ENCODE data around the gene CEP70. TPM values are rescaled to one million over a fixed set of nuclear protein-coding genes. Genes with fewer than 3 reads are reported as not detected.

CEP70 gene
- total RNA-seq, 1 donor from 2014 or later, result 23.5 TPM

DNA sequence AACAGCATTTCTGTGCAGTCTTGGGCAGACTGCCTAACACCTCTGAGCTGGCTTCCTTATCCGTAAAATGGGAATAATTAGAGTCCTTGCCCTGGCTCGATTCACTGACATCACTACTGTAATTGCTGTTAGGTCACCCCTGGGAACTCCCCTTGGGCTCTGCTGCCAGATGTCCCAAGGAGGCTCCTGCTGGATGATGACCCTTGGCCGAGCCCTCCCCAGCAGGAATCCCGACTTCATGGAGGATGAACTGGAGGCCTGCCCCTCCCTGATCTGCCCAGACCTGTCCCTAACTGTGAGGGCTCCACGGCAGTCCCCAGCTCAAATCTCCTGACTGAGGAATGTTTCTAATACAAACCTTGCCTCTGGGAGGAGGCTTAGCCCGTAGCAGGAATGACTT lies 141.6 kb downstream of the CEP70 start:
- Mint-ChIP-seq H3K4me3 (no peak overlapping the region), H3K27ac (ENCODE audit: unreplicated experiment) (no peak overlapping the region), H3K36me3 (ENCODE audit: low read depth) (no peaks in the 10 kb centered on the region), H3K9me3 (no peaks in the 10 kb centered on the region), H3K4me1 (peaks cover 4% of the 10 kb centered on the region), H3K27me3 (ENCODE audit: low read depth) (no peaks in the 10 kb centered on the region)
- DNase-seq (ENCODE audit: low read depth, low spot score), result no peak
- TF ChIP-seq, protein P1, sequence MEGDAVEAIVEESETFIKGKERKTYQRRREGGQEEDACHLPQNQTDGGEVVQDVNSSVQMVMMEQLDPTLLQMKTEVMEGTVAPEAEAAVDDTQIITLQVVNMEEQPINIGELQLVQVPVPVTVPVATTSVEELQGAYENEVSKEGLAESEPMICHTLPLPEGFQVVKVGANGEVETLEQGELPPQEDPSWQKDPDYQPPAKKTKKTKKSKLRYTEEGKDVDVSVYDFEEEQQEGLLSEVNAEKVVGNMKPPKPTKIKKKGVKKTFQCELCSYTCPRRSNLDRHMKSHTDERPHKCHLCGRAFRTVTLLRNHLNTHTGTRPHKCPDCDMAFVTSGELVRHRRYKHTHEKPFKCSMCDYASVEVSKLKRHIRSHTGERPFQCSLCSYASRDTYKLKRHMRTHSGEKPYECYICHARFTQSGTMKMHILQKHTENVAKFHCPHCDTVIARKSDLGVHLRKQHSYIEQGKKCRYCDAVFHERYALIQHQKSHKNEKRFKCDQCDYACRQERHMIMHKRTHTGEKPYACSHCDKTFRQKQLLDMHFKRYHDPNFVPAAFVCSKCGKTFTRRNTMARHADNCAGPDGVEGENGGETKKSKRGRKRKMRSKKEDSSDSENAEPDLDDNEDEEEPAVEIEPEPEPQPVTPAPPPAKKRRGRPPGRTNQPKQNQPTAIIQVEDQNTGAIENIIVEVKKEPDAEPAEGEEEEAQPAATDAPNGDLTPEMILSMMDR (conservative IDR thresholded peaks at IDR 0.05), result no peak

DNA sequence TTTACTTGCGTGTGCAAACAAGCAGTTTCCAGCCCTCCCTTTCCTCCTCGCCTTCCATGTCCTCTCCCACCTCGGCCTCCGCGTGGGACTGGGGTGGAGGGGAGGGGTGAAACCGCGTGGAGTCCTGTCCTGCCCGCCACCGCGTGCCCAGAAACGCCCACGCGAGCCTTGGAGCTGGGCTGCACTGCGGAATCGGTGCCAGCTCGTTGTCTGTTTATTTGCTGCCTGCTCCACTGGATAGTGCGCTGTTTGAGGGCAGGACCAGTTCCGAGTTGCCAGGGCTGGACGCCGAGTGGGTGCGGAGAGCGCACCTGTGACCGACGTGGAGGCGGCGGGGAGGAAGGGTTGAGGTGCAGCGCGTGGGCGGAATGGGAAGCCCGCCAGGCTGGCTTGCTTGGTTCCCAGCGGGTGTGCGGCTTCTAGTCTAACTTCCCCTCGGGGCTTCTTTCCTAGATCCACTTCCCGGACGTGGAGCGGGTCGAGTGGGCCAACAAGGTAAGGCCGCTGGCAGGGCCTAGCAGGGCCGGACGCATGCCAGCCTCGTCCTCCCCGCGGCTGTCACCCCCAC lies 142.4 kb downstream of the CEP70 start:
- no peaks in the 10 kb centered on the region for H3K9me3 Mint-ChIP-seq
- DNase-seq (ENCODE audit: low read depth, low spot score), result no peak
- H3K27me3 Mint-ChIP-seq (ENCODE audit: low read depth), result no peaks in the 10 kb centered on the region
- H3K27ac Mint-ChIP-seq (ENCODE audit: unreplicated experiment), result no peak overlapping the region
- no peaks in the 10 kb centered on the region for H3K4me1 Mint-ChIP-seq
- H3K4me3 Mint-ChIP-seq, result no peak overlapping the region
- TF ChIP-seq, protein P1 (conservative IDR thresholded peaks at IDR 0.05), result no peak
- H3K36me3 Mint-ChIP-seq (ENCODE audit: low read depth), result no peaks in the 10 kb centered on the region

DNA sequence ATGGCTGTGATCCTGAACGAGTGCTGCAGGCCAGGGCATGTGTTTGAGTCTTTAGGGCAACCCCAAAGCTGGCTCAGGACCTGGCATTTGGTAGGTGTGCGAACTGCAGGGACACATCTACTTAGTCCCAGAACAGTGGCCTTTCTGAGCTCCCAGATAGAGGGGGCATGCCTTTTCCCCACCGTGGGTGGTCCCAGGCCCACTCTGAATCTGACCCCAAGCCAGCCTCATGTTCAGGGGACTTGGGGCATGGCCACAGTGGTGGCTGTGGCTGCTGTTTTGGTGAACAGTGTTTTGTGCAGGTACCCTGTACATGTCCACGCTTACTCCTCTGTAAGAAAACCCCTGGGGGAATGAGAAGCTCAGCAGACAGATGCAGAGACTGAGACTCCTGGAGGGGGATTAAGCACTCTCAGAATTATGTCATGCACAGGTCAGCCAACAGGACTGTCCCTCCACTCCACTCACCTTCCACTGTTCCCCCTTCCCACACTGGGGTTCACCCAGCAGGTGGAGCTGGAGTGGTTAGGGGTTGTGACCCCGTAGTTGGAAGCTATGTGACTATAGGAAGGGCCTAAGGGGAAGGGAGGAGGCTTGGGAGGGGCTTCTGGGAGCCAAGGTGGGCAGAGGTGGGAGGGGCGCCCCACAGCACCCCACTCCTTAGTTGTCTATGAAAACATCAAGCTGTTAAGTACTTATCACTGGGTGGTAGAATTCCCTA lies 143.2 kb downstream of the CEP70 start:
- TF ChIP-seq, protein P1 (conservative IDR thresholded peaks at IDR 0.05), result no peak
- H3K36me3 Mint-ChIP-seq (ENCODE audit: low read depth), result no peaks in the 10 kb centered on the region
- DNase-seq (ENCODE audit: low read depth, low spot score), result no peak

DNA sequence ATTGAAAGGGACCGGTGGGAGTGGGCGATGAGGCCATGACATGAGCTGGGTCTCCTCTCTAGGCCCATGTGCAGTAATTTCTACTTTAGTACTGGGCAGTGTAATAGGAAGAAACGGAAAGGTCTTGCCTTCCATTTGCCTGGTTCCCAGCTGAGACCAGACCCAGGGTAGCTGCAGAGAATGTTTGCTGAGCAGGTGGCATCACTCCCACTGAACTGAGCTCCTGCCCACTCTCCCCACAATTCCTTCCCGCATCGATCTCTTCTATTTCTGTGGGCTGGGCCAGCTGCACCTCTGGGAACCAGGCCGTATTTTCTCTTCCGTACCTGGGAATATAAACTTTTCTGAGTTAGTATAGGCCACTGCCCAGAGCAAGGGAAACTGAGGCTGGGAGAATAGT lies 143.9 kb downstream of the CEP70 start:
- no peaks in the 10 kb centered on the region for H3K4me1 Mint-ChIP-seq
- no peaks in the 10 kb centered on the region for H3K36me3 Mint-ChIP-seq (ENCODE audit: low read depth)
- H3K4me3 Mint-ChIP-seq, result no peak overlapping the region
- H3K27ac Mint-ChIP-seq (ENCODE audit: unreplicated experiment), result no peak overlapping the region
- DNase-seq (ENCODE audit: low read depth, low spot score), result no peak
- no peaks in the 10 kb centered on the region for H3K27me3 Mint-ChIP-seq (ENCODE audit: low read depth)
- no peaks in the 10 kb centered on the region for H3K9me3 Mint-ChIP-seq
- TF ChIP-seq, protein P1 (conservative IDR thresholded peaks at IDR 0.05), result no peak

More for the DNA sequence above, 143.2 kb downstream of the CEP70 start:
- H3K9me3 Mint-ChIP-seq, result no peaks in the 10 kb centered on the region
- no peaks in the 10 kb centered on the region for H3K4me1 Mint-ChIP-seq
- H3K27ac Mint-ChIP-seq (ENCODE audit: unreplicated experiment), result no peak overlapping the region
- H3K27me3 Mint-ChIP-seq (ENCODE audit: low read depth), result no peaks in the 10 kb centered on the region
- no peak overlapping the region for H3K4me3 Mint-ChIP-seq

DNA sequence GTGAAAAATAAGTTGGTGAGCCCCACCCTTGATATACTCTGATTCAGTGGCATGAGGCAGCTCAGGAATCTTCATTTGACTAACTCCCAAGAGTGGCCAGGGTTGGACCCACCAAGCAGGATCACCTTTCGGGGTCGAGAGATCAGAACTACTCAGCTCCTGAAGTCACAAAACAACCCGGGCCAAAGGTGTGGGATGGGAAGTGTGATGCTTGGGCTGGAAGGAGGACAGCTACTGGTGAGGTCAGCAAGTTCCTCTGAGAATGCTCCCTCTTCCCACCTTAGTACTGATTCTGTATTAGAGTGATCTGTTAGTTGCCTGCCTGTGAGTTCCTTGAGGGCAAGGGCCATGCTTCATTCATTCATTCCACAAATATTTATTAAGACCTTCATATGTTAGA lies 144.6 kb downstream of the CEP70 start:
- Mint-ChIP-seq H3K4me3 (no peak overlapping the region), H3K27me3 (ENCODE audit: low read depth) (no peaks in the 10 kb centered on the region), H3K27ac (ENCODE audit: unreplicated experiment) (no peak overlapping the region), H3K4me1 (no peaks in the 10 kb centered on the region), H3K9me3 (no peaks in the 10 kb centered on the region), H3K36me3 (ENCODE audit: low read depth) (no peaks in the 10 kb centered on the region)
- TF ChIP-seq, protein P1 (conservative IDR thresholded peaks at IDR 0.05), result no peak
- DNase-seq (ENCODE audit: low read depth, low spot score), result no peak
